Spleen (tissue), 7 donors: Measurements from ENCODE around the gene SPDEF.

Source experiments
- POLR2A ChIP-seq, 3 donors: fragments of 450-650 bp; IDR thresholded peaks; one replicate each; pipeline ENCODE4 v1.5.1; 2017; ENCODE audit warnings: antibody characterized with exemption in 3 of 3, mild to moderate bottlenecking in 1 of 3
- POLR2AphosphoS5 ChIP-seq, 3 donors: sonication (generic); formaldehyde crosslinking; IDR thresholded peaks; one replicate each; pipeline ENCODE4 v1.5.1; 2017; ENCODE audit warnings: antibody characterized with exemption in 3 of 3
- TF ChIP-seq, protein P1 (sequence below), 11 experiments: fragments of 200-600 bp in 7 of 11; fragments of 450-650 bp in 4 of 11; sonication (generic) in 4 of 11; IDR thresholded peaks in 8 of 11; conservative IDR thresholded peaks in 3 of 11; 1 replicate in 7 of 11; 2 replicates in 4 of 11; pipeline versions ENCODE4 v1.4.0 to v1.8.0; 2016 to 2021; ENCODE audit warnings: antibody characterized with exemption in 11 of 11, inconsistent platforms in 4 of 11, mild to moderate bottlenecking in 1 of 11
- donor health status: DM: no; HTN: no; CAD: no; lungs with moderate emphysema.
- donor health status: DM: no; HTN: no; CAD: no.
- donor health status: DM: no; HTN: no; CAD: no.

DNA sequence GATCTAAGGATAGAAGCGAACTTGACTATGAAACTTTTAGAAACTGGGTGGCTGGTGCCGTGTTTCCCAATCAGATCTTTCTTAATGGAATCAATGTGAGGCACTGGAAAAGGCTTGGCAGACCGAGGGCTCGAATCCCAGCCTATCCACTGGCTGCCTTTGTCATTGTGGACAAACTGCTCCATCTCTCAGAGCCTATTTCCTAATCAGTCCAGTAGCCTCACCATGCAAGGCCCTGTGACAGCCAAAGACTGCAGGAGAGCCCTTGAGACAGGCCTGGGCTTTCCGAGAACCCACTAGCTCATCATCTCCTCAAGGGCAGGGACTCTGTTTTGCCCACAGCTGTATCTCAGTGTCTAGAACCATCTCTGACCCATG is 43.4 kb downstream of the SPDEF start:
- TF ChIP-seq, protein P1, sequence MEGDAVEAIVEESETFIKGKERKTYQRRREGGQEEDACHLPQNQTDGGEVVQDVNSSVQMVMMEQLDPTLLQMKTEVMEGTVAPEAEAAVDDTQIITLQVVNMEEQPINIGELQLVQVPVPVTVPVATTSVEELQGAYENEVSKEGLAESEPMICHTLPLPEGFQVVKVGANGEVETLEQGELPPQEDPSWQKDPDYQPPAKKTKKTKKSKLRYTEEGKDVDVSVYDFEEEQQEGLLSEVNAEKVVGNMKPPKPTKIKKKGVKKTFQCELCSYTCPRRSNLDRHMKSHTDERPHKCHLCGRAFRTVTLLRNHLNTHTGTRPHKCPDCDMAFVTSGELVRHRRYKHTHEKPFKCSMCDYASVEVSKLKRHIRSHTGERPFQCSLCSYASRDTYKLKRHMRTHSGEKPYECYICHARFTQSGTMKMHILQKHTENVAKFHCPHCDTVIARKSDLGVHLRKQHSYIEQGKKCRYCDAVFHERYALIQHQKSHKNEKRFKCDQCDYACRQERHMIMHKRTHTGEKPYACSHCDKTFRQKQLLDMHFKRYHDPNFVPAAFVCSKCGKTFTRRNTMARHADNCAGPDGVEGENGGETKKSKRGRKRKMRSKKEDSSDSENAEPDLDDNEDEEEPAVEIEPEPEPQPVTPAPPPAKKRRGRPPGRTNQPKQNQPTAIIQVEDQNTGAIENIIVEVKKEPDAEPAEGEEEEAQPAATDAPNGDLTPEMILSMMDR (IDR thresholded peaks at IDR 0.05 in 8 of 11, conservative IDR thresholded peaks at IDR 0.05 in 3 of 11) = no peak
- TF ChIP-seq POLR2A (IDR thresholded peaks at IDR 0.05) (no peak), POLR2AphosphoS5 (IDR thresholded peaks at IDR 0.05) (no peak)
